HG02938 (cell line): Measurements from ENCODE around the gene MOB3B.

ENCODE experiments used
- ATAC-seq: cut with Tn5 transposase; IDR thresholded peaks from one replicate; pipeline ENCODE4 v1.9.1; 2021; ENCODE audit warnings: mild to moderate bottlenecking, moderate library complexity; ENCODE audit not compliant: unreplicated experiment

MOB3B gene

GRCh38 chr9:27394826-27395201 is 134.8 kb downstream of the MOB3B start:
- ATAC-seq: no peak

GRCh38 chr9:27394154-27394825 is 135.3 kb downstream of the MOB3B start:
- ATAC-seq: no peak

GRCh38 chr9:27393054-27393846 is 136.4 kb downstream of the MOB3B start:
- no peak for ATAC-seq

- no peak for ATAC-seq
These were observed 137.2 kb downstream of the MOB3B start for GRCh38 chr9:27392451-27392850.

- no peak for ATAC-seq
These were observed 138.3 kb downstream of the MOB3B start for GRCh38 chr9:27391040-27391895.

- ATAC-seq: no peak
These were observed 141.5 kb downstream of the MOB3B start for GRCh38 chr9:27388150-27388549.

GRCh38 chr9:27387722-27388121 is 141.9 kb downstream of the MOB3B start:
- ATAC-seq: no peak

- ATAC-seq: no peak
These were observed 143.0 kb downstream of the MOB3B start for GRCh38 chr9:27386571-27387091.

GRCh38 chr9:27385606-27386322 is 143.8 kb downstream of the MOB3B start:
- ATAC-seq: no peak

- no peak for ATAC-seq
These were observed 145.2 kb downstream of the MOB3B start for GRCh38 chr9:27384262-27385014.

- no peak for ATAC-seq
These were observed 146.1 kb downstream of the MOB3B start for GRCh38 chr9:27383524-27383923.

- no peak for ATAC-seq
These were observed 146.6 kb downstream of the MOB3B start for GRCh38 chr9:27382975-27383374.

GRCh38 chr9:27382308-27382707 is 147.3 kb downstream of the MOB3B start:
- no peak for ATAC-seq

GRCh38 chr9:27379311-27380251 is 150.0 kb downstream of the MOB3B start:
- ATAC-seq: peak; percentile 27

- ATAC-seq: peak; percentile 92
These were observed 151.7 kb downstream of the MOB3B start for GRCh38 chr9:27377811-27378456.

- ATAC-seq: peak; percentile 13
These were observed 152.3 kb downstream of the MOB3B start for GRCh38 chr9:27377147-27377807.

- ATAC-seq: no peak
These were observed 155.8 kb downstream of the MOB3B start for GRCh38 chr9:27373851-27374250.

- no peak for ATAC-seq
These were observed 157.0 kb downstream of the MOB3B start for GRCh38 chr9:27372615-27373014.
